HK-2 (cell line): ENCODE results near the gene SUPT6H.

Experiments
- DNase-seq: peaks from one replicate; pipeline ENCODE4 v3.0.0-alpha.2; 2018; ENCODE audit not compliant: unreplicated experiment

The SUPT6H gene

DNA sequence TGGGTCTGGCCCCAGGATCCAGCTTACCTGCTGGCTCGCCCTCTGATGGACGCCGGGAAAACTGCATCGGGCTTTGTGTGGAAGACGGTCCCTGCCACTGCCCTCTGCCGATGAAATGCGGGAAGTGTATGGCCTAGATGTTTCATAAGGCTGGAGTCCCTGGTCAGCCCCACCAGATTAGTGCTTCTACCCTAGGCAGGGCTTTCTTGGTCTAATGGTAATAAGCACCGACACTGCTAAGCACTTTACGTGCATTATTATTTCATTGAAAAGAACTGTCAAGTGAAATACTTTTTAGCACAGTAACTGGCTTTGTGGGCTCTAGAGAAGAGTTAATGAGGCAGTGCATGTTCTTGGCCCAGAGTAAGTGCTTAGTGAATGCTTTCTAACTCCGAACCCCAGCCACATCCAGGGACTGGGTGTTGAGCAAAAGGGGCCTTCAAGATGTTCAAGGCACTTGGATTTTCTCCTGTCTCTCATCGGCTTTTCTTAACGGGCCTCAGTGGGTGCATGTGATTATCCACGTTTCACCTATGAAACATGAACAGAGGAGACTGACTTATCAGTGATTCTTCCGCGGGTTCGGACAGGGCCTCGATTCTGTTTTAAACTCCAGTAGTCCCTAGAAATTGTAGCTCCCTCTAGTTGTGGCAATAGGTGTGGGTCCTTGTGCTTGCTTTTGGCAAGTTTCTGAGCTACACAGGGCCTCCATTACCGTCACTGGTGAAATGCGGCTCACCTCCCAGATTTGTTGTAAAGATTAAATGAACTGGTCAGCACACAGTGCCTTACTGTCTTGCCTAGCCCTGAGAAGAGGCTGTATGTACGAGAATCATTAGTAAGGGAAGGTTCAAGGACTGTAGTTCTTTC, 88.4 kb downstream of the SUPT6H start:
- peak; percentile 94 for DNase-seq

GRCh38 chr17:28751600-28752366, 89.8 kb downstream of the SUPT6H start:
- no peak for DNase-seq
